Measurements from ENCODE around the gene RELL2. TPM values are rescaled to one million over a fixed set of nuclear protein-coding genes. Genes with fewer than 3 reads are reported as not detected.

RELL2 gene
- total RNA-seq, 1 donor from 2014 or later, result 5.6 TPM

- no peak for DNase-seq (ENCODE audit: extremely low spot score in 2 of 2)
- H3K4me3 ChIP-seq, result no peak overlapping the region
- TF ChIP-seq POLR2A (IDR thresholded peaks at IDR 0.05) (no peak), POLR2AphosphoS5 (IDR thresholded peaks at IDR 0.05; ENCODE audit: insufficient read depth in 1 of 2, low read depth in 1 of 2) (no peak), CTCF (IDR thresholded peaks at IDR 0.05) (no peak)
- intact Hi-C loops (cut with DNase I), result no loop called here
- H3K9me3 ChIP-seq, result no peaks in the 10 kb centered on the region
- no peaks in the 10 kb centered on the region for H3K27me3 ChIP-seq
- peaks cover 12% of the 10 kb centered on the region for H3K4me1 ChIP-seq
- H3K36me3 ChIP-seq, result no peaks in the 10 kb centered on the region
- no peak overlapping the region for H3K27ac ChIP-seq
These were observed 50.0 kb downstream of the RELL2 start for GRCh38 chr5:141686648-141687416.

Small RNA genes within 50 kb of the gene (small RNA-seq; reads per million reads assigned to genes)
- gene RPS27AP10, result not detected

Other genes with a start within 250 kb of the RELL2 start
- gene PCDHGB4, start 249.3 kb upstream of the RELL2 start, total RNA-seq, result 10.3 TPM
- 6.4 TPM for gene PCDHGA8, start 244.4 kb upstream of the RELL2 start, total RNA-seq
- 15.0 TPM for gene PCDHGB5, start 239.1 kb upstream of the RELL2 start, total RNA-seq
- gene PCDHGA9, start 234.2 kb upstream of the RELL2 start, total RNA-seq, result 8.8 TPM
- gene PCDHGB6, start 229.0 kb upstream of the RELL2 start, total RNA-seq, result 12.5 TPM
- gene PCDHGA10, start 224.0 kb upstream of the RELL2 start, total RNA-seq, result 10.6 TPM
- gene PCDHGB7, start 219.3 kb upstream of the RELL2 start, total RNA-seq, result 14.2 TPM
- 6.6 TPM for gene PCDHGA11, start 215.9 kb upstream of the RELL2 start, total RNA-seq
- gene PCDHGA12, start 206.5 kb upstream of the RELL2 start, total RNA-seq, result 10.6 TPM
- 78.3 TPM for gene PCDHGC3, start 161.0 kb upstream of the RELL2 start, total RNA-seq
- gene PCDHGC4, start 152.0 kb upstream of the RELL2 start, total RNA-seq, result 4.9 TPM
- 3.4 TPM for gene PCDHGC5, start 147.9 kb upstream of the RELL2 start, total RNA-seq
- gene DIAPH1, start 18.0 kb upstream of the RELL2 start, total RNA-seq, result 64.1 TPM
- 44.7 TPM for gene HDAC3, start 148 bp upstream of the RELL2 start, total RNA-seq
- gene FCHSD1, start 14.4 kb downstream of the RELL2 start, total RNA-seq, result 42.2 TPM
- gene ARAP3, start 45.2 kb downstream of the RELL2 start, total RNA-seq, result 13.3 TPM
- 38.8 TPM for gene PCDH1, start 241.4 kb downstream of the RELL2 start, total RNA-seq

Measured in vagina (tissue), 2 donors.